NOMO-1 treated with DMSO at 0.1 percent for 48 hours (cell line): ENCODE data around the gene TENT5C.
A peak's percentile ranks its signal among the peaks of the same experiment; 100 is the strongest.

Source experiments
- DNase-seq: peaks from one replicate; lab custom pipeline; 2025; ENCODE audit not compliant: unreplicated experiment; lab: John Stamatoyannopoulos, UW

The TENT5C gene

GRCh38 chr1:117673405-117673804, 67.6 kb downstream of the TENT5C start:
- no peak for DNase-seq

- peak; percentile 55 for DNase-seq
Observed at GRCh38 chr1:117674521-117675400, 68.9 kb downstream of the TENT5C start.

GRCh38 chr1:117675907-117676430, 70.1 kb downstream of the TENT5C start:
- DNase-seq, result no peak

- DNase-seq, result no peak
Observed at GRCh38 chr1:117676615-117677130, 70.8 kb downstream of the TENT5C start.
